22Rv1 (cell line): ENCODE measurements around the gene LFNG.

Source experiments
- ZFX ChIP-seq: fragments of 450-650 bp; IDR thresholded peaks from 2 replicates; pipeline ENCODE4 v1.6.1; 2017; ENCODE audit warnings: antibody characterized with exemption, borderline replicate concordance
- TF ChIP-seq, protein P1 (sequence below): fragments of 450-650 bp; IDR thresholded peaks from 2 replicates; pipeline ENCODE4 v1.5.1; 2017; ENCODE audit warnings: mild to moderate bottlenecking

- TF ChIP-seq, protein P1, sequence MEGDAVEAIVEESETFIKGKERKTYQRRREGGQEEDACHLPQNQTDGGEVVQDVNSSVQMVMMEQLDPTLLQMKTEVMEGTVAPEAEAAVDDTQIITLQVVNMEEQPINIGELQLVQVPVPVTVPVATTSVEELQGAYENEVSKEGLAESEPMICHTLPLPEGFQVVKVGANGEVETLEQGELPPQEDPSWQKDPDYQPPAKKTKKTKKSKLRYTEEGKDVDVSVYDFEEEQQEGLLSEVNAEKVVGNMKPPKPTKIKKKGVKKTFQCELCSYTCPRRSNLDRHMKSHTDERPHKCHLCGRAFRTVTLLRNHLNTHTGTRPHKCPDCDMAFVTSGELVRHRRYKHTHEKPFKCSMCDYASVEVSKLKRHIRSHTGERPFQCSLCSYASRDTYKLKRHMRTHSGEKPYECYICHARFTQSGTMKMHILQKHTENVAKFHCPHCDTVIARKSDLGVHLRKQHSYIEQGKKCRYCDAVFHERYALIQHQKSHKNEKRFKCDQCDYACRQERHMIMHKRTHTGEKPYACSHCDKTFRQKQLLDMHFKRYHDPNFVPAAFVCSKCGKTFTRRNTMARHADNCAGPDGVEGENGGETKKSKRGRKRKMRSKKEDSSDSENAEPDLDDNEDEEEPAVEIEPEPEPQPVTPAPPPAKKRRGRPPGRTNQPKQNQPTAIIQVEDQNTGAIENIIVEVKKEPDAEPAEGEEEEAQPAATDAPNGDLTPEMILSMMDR: no peak
- TF ChIP-seq ZFX: no peak
Observed at GRCh38 chr7:2495418-2496299, 23.9 kb upstream of the LFNG start.
